HTERT RPE-1 (cell line): ENCODE measurements around the gene TMEM190.
"Not testable (repeated sequence)": the region's sequence is repeated elsewhere in the genome, so short reads cannot be mapped to it uniquely, and the experiment has no call there.

Experiments
- in situ Hi-C: fragments of 300-500 bp; cut with MboI; formaldehyde crosslinking; loops from 4 replicates; pipeline ENCODE4 v1.14.3; 2020; ENCODE audit warnings: low sequenced_read_pairs

The TMEM190 gene

DNA sequence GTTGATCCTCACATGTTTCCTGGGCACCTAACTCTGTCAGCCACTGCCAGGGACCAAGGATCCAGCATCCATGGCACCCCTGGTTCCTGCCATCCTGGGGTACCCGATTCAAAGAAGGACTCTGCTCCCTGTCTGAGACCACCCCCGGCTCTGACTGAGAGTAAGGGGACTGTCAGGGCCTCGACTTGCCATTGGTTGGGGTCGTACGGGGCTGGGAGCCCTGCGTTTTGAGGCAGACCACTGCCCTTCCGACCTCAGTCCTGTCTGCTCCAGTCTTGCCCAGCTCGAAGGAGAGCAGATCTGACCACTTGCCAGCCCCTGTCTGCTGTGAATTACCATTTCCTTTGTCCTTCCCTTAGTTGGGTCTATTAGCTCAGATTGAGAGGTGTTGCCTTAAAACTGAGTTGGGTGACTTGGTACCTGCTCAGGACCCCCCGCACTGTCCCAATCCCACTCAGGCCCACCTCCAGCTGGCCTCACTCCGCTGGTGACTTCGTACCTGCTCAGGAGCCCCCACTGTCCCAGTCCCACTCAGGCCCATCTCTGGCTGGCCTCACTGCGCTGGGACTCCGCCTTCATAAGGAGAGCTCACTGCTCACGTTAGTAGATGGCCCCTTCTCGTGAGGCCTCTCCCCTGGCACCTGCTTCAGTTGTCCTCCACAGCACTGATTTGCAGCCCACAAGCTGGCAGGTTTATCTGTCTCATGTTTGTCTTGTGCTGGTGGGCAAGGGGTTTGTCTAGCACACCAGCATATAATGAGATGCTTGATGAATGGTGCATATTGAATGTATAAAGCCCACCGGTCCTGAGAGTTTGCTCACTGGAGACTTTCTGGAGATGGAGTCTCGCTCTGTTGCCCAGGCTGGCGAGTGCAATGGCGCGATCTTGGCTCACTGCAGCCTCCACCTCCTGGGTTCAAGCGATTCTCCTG, 13.0 kb downstream of the TMEM190 start:
- in situ Hi-C loops, result no loop called here

DNA sequence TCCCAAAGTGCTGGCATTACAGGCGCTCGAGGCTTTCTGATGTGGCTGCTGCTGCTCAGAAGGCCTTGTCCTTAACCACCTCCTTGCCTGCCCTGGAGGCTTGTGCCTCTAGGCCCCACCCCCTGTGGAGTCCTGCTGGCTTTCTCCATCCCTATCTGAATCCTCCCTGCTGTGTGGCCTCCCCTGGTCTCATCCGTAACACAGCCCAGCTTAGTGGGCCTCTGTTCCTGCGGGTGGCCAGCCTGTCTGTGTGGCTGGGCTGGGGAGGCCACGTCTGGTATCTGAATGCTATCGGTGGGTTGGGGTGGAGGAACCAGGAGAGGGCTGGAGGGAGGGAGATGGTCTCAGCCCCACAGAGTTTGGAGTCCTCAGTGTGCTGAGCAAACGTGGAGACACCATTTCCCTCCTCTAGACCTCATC, 13.8 kb downstream of the TMEM190 start:
- in situ Hi-C loops, result no loop called here

DNA sequence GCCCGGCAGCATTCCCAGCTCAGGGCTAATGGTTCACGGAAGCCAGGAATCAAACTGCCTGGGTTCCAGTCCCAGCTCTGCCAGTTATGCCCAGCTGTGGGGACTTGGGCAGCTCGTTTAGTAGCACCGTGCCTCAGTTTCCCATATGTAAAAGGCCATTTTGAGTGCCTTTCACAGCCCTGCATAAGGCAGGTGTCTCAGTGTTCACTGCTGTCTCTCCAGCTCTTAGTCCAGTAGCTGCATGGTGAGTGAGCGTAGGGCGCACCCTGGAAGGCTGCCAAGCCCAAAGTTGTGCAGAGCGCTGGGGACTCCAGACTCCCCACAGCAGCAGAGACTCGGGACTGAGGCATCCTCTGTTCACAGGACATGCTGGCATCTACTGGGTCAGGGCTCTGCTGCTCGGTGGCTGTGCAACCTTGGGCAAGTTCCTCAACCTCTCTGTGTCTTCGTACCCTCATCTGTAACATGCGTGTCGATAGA, 14.6 kb downstream of the TMEM190 start:
- in situ Hi-C loops, result no loop called here

DNA sequence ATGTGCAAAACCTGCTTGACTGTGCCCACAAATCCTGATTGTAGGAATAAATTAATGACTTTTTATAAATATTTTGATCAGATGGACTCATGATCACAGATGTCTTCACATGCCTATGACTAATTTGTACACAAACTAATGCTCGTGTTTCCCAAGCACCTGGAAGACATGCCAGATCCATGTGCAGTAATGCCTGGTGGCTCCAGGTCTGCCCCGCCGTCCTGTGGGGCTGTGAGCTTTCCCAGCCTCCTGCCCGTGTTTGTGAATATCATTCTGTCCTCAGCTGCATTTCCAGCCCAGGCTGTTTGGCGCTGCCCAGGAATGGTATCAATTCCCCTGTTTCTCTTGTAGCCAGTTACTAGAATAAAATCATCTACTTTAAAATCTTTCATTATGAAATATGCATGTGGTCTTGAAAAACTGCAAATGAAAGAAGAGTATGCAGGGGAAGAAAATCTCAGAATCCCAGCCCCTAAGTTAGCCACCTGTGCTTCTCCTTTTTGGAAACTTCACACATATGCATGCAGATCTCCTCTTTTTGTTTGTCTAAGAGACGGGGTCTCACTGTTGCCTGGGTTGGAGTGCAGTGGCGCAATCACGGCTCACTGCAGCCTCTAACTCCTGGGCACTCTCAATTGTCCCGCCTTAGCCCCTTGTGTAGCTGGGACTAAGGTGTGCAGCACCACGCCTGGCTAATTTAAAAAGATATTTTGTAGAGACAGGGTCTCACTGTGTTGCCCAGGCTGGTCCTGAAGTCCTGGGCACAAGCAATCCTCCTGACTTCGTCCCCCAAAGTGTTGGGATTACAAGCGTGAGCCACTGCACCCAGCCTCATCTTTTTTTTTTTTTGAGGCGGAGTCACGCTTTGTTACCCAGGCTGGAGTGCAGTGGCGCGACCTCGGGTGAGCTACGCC, 15.3 kb downstream of the TMEM190 start:
- in situ Hi-C loops, result no loop called here

DNA sequence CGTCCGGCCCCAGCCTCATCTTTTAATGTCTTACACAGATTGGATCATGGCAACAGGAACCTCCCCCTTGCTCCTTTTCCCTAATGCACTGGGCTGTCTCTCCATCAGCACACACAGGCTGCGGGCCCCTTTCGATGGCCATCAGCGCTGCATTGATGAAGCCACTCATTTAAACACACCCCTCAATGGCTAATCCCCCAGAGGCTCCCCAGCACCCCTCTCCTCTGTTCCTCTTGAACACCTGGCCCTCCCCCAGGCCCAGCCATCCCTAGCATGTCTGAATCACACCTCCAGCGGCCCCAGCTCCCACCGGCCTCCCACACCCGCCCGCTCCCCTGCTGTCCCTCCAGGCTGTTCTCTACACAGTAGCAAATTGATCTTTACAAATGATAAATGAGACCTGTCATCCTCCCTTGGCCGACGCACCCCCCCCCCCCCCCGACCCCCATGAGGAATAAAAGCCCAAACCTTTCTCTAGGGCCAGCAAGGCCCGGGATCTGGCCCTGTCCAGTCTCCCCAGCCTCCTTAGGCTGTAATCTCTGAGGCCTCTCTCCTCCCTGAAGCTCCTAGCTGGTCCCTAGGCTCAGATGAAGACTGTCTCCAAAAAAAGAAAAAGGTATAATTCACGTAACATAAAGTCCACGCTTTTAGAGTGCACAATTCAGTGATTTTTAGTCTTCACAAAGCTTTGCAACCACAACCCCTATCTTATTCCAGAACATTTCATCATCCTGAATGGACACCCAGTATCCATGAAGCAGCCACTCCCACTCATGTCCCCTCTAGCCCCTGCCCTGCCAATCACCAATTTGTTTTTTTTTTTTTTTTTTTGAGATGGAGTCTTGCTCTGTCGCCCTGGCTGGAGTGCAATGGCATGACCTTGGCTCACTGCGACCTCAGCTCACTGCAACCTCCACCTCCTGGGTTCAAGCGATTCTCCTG, 16.5 kb downstream of the TMEM190 start:
- in situ Hi-C loops, result no loop called here

DNA sequence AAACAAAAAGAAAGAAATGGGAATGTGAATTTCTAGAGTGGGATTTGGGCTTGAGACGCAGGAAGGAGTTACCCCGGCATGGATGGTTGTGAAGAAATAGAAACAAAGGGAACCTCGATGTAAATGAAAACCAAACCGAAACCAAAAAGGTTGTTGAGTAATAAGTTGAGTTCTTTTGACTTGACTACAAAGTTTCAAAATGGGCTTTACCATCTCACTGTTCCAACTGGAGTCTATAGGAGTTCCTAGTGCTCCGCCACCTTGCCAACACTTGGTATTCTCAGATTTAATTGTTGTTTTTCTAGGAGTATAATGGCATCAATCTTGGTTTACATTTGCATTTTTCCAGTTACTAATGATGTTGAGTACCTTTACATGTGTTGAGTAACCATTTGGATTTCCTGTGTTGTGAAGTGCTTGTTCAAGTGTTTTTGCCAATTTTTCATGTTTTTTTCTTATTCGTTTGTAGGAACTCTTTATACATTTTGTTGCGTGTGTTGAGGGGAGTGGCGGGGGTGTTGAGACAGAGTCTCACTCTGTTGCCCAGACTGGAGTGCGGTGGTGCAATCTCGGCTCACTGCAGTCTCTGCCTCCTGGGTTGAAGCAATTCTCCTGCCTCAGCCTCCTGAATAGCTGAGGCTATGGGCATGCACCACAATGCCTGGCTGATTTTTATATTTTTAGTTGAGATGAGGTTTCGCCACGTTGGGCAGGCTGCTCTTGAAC, 21.7 kb downstream of the TMEM190 start:
- in situ Hi-C loops, result no loop called here

DNA sequence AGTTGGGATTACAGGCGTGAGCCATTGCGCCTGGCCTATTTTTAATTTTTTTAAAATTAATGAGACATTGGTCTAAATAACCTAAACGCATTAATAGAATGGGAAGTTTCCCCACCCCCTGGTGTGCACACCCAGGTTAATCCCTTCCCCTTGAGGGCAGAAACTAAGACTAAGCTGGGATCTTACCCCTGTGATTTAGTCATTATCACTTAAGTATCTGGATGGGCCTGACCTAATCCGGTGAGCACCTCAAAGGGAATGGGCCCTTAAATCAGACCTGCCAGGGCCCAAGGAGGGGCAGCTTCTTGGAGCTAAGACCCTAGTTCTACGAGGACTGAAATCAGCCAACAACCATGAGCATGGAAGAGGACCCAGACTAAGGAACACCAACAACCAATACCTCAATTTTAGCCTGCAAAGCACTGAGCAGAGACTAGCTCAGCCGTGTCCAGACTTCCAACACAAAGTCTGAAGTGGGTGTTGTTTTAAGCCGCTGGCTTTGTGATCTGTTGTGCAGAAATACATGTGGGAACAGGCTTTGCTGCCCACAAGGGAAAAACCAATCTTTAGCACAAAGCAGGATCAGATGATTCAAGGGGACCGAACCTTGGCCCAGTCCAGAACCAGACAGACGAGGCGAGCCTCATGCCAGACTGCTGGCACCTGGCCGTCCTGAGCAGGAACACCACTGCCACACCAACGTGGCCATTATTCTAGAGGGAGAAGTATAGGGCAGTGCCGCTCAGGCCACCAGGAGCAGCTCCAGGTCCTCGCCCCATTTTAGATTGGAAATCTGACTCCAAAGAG, 23.9 kb downstream of the TMEM190 start:
- in situ Hi-C loops, result no loop called here

DNA sequence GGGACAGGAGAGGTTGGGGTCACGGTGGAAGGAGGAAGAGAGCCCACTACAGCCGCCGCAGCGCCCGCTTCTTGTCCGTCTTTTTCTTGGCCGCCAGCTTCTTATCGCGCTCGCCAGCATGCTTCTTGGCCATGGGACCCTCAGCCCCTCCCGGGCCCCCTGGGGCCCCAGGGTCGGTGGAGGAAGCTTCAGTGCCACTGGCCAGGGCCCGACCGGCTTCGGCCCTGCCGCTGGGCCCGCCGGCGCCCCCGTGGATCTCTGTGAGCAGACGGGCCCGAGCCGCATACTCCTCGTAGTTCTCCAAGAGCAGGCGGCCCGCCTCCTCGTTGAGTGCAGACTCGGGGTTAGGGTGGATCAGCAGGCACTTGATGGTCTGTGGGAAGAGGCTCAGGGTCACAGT, 24.8 kb downstream of the TMEM190 start:
- in situ Hi-C loops, result not testable (repeated sequence)

DNA sequence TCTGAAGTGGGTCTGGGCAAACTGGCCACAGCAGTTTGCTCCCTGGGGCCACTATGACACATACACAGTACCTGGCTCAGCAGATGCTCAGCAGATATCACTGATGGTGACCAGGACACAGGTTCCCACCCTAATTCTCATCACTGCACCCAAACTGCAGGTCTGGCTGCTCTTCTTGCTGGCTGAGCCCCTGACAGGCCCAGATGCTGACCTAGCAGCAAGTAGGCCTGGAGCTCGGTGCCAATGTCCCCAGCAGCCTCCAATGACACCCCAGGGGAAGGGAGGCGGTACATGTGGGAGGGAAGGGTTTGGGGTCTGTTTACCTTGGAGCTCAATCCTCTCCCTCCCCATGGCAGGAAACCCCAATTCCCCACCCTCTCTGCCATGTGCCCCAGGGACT, 25.9 kb downstream of the TMEM190 start:
- in situ Hi-C loops, result no loop called here

DNA sequence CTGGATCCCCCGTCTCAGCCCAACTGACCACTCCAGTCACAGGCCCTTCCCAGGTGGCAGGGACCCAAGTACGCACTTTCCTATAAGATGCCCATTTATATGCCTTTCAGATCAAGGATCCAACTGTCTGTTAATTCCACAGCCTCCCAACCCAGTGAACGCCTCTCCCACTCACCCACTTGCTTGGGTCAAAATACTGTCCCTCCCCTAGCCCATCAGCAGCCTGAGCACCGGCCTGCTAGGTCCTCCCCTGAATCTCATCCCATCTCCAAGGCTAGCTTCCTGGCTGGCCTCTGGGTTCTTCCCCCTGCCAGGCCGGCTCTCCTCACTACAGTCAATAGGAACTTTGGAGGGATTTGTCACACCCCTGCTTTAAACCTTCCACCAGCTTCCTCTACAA, 29.0 kb downstream of the TMEM190 start:
- in situ Hi-C loops, result no loop called here

DNA sequence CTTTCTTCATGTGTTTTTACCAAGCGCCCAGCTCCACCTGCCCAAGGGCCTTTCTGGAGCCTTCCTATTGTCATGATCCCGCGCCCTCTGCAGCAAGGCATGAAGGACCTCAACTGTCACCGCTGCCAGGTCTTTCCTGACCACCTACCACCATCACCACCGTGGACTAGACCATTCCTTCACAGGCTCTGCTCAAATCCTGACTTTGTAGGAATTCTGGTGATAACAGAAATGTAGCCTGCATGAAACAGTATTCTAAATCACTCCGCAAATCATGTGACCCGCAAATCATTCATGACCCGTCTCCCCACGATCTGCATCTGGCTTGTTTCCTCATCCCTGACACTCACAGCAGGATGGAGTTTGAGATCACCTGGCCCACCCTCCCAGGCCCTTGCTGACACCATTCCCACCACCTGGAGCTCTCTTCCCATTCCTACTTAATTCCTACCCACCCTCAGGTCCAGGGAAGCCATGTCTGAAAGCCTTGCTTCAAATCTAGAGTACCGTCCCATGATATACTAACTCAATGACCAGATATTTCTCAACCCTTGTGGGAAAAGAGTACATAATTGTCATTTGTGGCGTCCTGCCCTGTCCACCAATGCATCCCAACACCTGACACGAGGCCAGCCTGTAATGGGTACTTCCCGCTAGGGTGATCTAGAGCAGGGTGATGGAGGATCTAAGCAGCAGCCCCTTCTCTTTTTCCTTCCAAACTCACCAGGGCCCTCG, 29.6 kb downstream of the TMEM190 start:
- in situ Hi-C loops, result no loop called here

DNA sequence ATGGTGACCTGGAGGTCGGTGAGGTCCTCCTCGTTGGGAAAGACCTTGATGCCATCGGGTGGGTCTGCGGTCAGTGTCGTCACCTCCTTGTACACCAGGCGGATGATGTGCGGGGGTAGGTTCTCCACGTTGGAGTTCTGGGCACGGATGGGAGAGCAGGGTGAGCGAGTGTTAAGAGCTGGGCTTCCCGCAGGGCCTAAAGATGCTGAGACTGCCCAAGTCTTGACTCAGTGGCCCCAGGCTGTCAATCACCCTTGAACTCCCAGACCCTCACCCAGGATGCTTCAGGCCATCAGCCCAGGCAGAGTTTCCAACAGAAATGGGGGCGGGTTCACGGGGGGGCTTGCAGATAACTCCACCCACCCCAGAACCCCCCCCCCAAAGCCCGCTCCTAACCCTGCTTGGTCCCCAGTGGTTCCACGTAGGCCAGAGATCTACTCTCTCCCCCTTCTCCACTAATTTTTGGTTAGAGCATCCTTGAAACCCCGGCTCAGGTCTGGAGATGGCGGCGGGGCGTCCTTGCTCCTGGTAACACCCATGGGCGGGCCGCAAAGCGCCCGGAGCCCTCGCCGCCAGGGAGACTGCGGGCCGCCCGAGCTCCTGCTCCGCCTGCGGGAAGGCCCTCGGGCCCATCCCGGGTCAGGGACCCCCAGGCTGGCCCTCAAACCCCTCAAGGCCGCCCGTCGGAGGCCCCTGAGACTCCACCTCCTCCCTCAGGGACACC, 30.4 kb downstream of the TMEM190 start:
- in situ Hi-C loops, result no loop called here

DNA sequence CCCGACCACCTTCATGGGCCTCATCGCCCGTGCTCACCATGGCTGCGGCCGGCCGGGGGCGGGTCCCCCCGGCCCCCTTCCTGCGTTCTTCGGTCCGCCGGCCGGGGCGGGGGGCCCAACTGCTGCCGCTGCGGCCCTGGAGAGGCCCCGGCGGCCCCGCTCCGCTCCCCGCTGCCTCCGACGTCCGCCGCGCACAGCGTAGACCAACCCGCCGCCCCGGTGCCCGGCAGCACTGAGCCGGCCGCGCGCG, 30.8 kb downstream of the TMEM190 start, which contains the start of gene UBE2S:
UBE2S (minus strand) TSS at position 239 of the 250 bp plus-strand sequence; CDS start at position 40, 199 bp downstream.
- in situ Hi-C loops, result not testable (repeated sequence)

DNA sequence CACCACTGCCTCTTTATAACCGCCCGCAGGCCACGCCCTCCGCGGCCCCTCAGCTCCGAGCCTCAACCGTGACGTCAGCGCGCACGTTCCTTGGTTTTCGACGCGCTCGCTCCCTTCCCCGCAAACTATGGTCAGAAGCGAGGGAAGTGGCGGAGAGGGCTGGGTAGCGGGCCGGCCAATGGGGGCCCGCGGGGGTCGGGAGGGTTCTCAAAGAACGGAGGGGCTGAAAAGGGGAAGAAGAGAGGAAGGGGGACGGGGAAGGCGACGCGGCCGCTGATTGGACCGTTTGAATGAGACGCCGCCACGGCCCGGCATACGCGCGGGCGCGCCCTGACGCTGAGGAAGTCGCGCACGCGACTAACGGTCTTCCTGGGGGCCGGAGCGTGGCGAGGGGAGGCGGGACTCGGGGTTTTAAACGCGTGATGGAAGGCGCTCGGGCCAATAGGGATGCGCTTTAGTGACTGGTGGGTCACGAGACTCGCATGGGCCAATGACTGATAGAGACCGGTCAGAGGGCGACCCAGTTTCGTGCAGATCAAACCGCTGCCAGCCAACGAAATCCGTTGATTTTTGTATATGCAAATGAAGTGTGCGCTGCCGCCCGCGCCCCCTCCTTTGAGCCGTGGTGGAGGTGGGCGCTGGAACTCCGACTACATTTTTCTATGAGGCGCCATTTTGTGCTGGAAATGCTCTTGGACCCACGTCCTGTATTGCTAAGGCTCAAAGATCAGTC, 31.3 kb downstream of the TMEM190 start:
- in situ Hi-C loops, result no loop called here

DNA sequence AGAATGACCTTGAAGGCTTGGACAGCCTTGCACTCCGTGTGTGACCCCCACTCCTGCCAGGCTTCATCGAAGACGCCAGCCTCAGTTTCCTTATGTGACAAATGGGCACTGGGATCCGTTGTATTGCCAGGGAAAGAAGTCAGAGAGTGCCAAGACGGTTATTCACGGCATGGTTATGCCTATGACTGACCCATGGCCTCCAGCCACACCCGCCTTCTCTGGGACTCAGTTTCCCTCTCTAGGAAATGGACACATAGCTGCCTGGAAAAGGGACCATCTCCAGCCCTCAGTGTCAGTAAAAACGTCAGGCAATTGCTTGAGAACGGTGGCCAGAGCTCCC, 31.9 kb downstream of the TMEM190 start:
- in situ Hi-C loops, result no loop called here

DNA sequence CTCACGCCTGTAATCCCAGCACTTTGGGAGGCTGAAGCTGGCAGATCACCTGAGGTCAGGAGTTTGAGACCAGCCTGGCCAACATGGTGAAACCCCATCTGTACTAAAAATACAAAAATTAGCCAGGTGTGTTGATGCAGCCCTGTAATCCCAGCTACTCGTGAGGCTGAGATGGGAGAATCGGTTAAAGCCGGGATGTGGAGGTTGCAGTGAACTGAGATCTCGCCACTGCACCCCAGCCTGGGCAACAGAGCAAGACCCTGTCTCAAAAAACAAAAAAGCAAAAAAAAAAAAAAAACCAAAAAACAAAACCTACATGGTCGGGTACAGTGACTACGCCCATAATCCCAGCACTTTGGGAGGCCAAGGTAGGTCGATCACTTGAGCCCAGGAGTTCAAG, 32.6 kb downstream of the TMEM190 start:
- in situ Hi-C loops, result not testable (repeated sequence)

DNA sequence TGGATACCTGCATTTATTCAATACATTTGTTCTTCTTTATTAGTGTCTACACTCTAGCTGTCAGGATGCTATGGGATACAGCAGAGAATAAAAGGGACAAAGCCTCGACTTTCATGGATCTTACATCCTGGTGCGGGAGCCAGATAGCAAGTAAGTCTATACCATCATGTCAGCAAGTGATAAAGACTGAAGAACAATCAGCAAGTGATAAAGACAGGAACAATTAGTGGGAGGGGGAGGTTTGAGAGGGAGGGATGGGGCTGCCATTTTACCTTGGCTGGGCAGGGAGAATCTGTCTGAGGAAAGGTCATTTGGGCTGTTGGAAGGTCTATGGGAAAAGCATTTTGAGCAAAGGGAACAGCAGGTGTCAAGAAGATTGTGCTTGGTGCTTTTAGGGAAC, 33.5 kb downstream of the TMEM190 start:
- in situ Hi-C loops, result no loop called here
